ENCODE data around the gene DIPK2B. TPM values are rescaled to one million over a fixed set of nuclear protein-coding genes. Genes with fewer than 3 reads are reported as not detected.

Gene DIPK2B
- total RNA-seq, 1 experiment from 2014 or later = not detected

- Mint-ChIP-seq H3K4me3 (no peak overlapping the region), H3K27ac (no peak overlapping the region), H3K27me3 (ENCODE audit: low read depth) (no peaks in the 10 kb centered on the region), H3K4me1 (peaks cover 11% of the 10 kb centered on the region), H3K36me3 (peaks cover 3% of the 10 kb centered on the region; the same call in 1 of the 2 replicates), H3K9me3 (peaks cover 19% of the 10 kb centered on the region)
- TF ChIP-seq ZNF416 (CRISPR knock-in tag; IDR thresholded peaks at IDR 0.05) (no peak), NFYB (CRISPR knock-in tag; conservative IDR thresholded peaks at IDR 0.05; ENCODE audit: low read depth) (no peak), ZBTB43 (CRISPR knock-in tag; IDR thresholded peaks at IDR 0.05) (no peak), SP1 (CRISPR knock-in tag; conservative IDR thresholded peaks at IDR 0.05) (no peak), ZNF671 (CRISPR knock-in tag; IDR thresholded peaks at IDR 0.05) (no peak), JAZF1 (CRISPR knock-in tag; IDR thresholded peaks at IDR 0.05) (no peak), FOXP1 (CRISPR knock-in tag; IDR thresholded peaks at IDR 0.05; ENCODE audit: borderline replicate concordance) (no peak), ESRRA (CRISPR knock-in tag; IDR thresholded peaks at IDR 0.05; ENCODE audit: borderline replicate concordance) (no peak), TEAD1 (CRISPR knock-in tag; IDR thresholded peaks at IDR 0.05) (no peak), SMAD3 (CRISPR knock-in tag; IDR thresholded peaks at IDR 0.05; ENCODE audit: borderline replicate concordance) (no peak)
- TF ChIP-seq, protein P1, sequence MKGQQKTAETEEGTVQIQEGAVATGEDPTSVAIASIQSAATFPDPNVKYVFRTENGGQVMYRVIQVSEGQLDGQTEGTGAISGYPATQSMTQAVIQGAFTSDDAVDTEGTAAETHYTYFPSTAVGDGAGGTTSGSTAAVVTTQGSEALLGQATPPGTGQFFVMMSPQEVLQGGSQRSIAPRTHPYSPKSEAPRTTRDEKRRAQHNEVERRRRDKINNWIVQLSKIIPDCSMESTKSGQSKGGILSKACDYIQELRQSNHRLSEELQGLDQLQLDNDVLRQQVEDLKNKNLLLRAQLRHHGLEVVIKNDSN (CRISPR knock-in tag; IDR thresholded peaks at IDR 0.05) = no peak
- TF ChIP-seq, protein P2, sequence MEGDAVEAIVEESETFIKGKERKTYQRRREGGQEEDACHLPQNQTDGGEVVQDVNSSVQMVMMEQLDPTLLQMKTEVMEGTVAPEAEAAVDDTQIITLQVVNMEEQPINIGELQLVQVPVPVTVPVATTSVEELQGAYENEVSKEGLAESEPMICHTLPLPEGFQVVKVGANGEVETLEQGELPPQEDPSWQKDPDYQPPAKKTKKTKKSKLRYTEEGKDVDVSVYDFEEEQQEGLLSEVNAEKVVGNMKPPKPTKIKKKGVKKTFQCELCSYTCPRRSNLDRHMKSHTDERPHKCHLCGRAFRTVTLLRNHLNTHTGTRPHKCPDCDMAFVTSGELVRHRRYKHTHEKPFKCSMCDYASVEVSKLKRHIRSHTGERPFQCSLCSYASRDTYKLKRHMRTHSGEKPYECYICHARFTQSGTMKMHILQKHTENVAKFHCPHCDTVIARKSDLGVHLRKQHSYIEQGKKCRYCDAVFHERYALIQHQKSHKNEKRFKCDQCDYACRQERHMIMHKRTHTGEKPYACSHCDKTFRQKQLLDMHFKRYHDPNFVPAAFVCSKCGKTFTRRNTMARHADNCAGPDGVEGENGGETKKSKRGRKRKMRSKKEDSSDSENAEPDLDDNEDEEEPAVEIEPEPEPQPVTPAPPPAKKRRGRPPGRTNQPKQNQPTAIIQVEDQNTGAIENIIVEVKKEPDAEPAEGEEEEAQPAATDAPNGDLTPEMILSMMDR (IDR thresholded peaks at IDR 0.05) = no peak
- TF ChIP-seq, protein P3, sequence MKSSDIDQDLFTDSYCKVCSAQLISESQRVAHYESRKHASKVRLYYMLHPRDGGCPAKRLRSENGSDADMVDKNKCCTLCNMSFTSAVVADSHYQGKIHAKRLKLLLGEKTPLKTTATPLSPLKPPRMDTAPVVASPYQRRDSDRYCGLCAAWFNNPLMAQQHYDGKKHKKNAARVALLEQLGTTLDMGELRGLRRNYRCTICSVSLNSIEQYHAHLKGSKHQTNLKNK (CRISPR knock-in tag; IDR thresholded peaks at IDR 0.05) = no peak
- no peak for DNase-seq (ENCODE audit: low spot score)
- ChIA-PET POLR2A (no interaction called here), CTCF (no interaction called here)
- no peak for ATAC-seq
Observed at GRCh38 chrX:45202171-45202570, 1.5 kb upstream of the DIPK2B start.

GRCh38 chrX:45198706-45199105 is 2.0 kb downstream of the DIPK2B start:
- ChIA-PET POLR2A (no interaction called here), CTCF (interaction anchor here (1.6 kb wide), 1 partner anchor 11 kb away, joined by 3 read pairs; no protein-coding TSS in a partner anchor)
- H3K27me3 Mint-ChIP-seq (ENCODE audit: low read depth) = peaks cover 2% of the 10 kb centered on the region; the same call in 1 of the 2 replicates
- no peaks in the 10 kb centered on the region for H3K9me3 Mint-ChIP-seq
- no peak overlapping the region for H3K4me3 Mint-ChIP-seq
- TF ChIP-seq JAZF1 (CRISPR knock-in tag; IDR thresholded peaks at IDR 0.05) = no peak
- TF ChIP-seq ZNF263 (CRISPR knock-in tag; IDR thresholded peaks at IDR 0.05; ENCODE audit: low read depth) = no peak
- no peak for TF ChIP-seq ELF4 (CRISPR knock-in tag; IDR thresholded peaks at IDR 0.05; ENCODE audit: low read depth)
- no peak for TF ChIP-seq FOXP4 (CRISPR knock-in tag; IDR thresholded peaks at IDR 0.05)
- TF ChIP-seq GTF2I (CRISPR knock-in tag; conservative IDR thresholded peaks at IDR 0.05) = no peak
- TF ChIP-seq, protein P2 (IDR thresholded peaks at IDR 0.05) = no peak
- no peak for TF ChIP-seq ZBTB43 (CRISPR knock-in tag; IDR thresholded peaks at IDR 0.05)
- no peak for TF ChIP-seq SMAD3 (CRISPR knock-in tag; IDR thresholded peaks at IDR 0.05; ENCODE audit: borderline replicate concordance)
- no peak for TF ChIP-seq ERG (CRISPR knock-in tag; IDR thresholded peaks at IDR 0.05)
- TF ChIP-seq NR2C2 (CRISPR knock-in tag; IDR thresholded peaks at IDR 0.05) = no peak
- TF ChIP-seq MAX (CRISPR knock-in tag; IDR thresholded peaks at IDR 0.05) = no peak
- TF ChIP-seq IRF2 (CRISPR knock-in tag; IDR thresholded peaks at IDR 0.05; ENCODE audit: borderline replicate concordance, low read depth) = no peak
- H3K36me3 Mint-ChIP-seq = no peaks in the 10 kb centered on the region
- ATAC-seq (no peak), DNase-seq (ENCODE audit: low spot score) (no peak)
- H3K27ac Mint-ChIP-seq = no peak overlapping the region
- peaks cover 11% of the 10 kb centered on the region for H3K4me1 Mint-ChIP-seq
